Measurements from ENCODE around the gene TMEM238.

Gene TMEM238

GRCh38 chr19:55376241-55376933 lies 7.7 kb downstream of the TMEM238 start, which contains the start of gene TMEM190:
TMEM190 (plus strand) TSS chr19:55376826; CDS start chr19:55376854, 28 bp downstream.
- DNase-seq, result no peak

- DNase-seq, result no peak
These were observed 9.9 kb downstream of the TMEM238 start for GRCh38 chr19:55373993-55374757.

- no peak for DNase-seq
These were observed 10.6 kb downstream of the TMEM238 start for GRCh38 chr19:55373306-55373992.

- DNase-seq, result no peak
These were observed 11.6 kb downstream of the TMEM238 start for GRCh38 chr19:55372316-55373081.

- DNase-seq, result no peak
These were observed 13.6 kb downstream of the TMEM238 start, which contains the start of gene IL11 for GRCh38 chr19:55370305-55370988. IL11 (minus strand) TSS chr19:55370463; CDS start chr19:55370310, 153 bp downstream.

- DNase-seq, result no peak
These were observed 14.3 kb downstream of the TMEM238 start for GRCh38 chr19:55369653-55370304.

- no peak for DNase-seq
These were observed 15.2 kb downstream of the TMEM238 start for GRCh38 chr19:55368701-55369563.

- no peak for DNase-seq
These were observed 16.0 kb downstream of the TMEM238 start for GRCh38 chr19:55368106-55368505.

GRCh38 chr19:55366790-55367189 lies 17.3 kb downstream of the TMEM238 start:
- no peak for DNase-seq

- DNase-seq, result no peak
These were observed 18.1 kb downstream of the TMEM238 start for GRCh38 chr19:55365964-55366363.

- no peak for DNase-seq
These were observed 18.8 kb downstream of the TMEM238 start for GRCh38 chr19:55365245-55365644.

- no peak for DNase-seq
These were observed 20.9 kb downstream of the TMEM238 start, which contains the start of gene GARIN5B for GRCh38 chr19:55362990-55363716. GARIN5B (minus strand) TSS chr19:55363260; CDS start chr19:55363066, 194 bp downstream.

GRCh38 chr19:55362174-55362989 lies 21.7 kb downstream of the TMEM238 start:
- DNase-seq, result no peak

GRCh38 chr19:55360902-55361301 lies 23.2 kb downstream of the TMEM238 start:
- no peak for DNase-seq

GRCh38 chr19:55358943-55359908 lies 24.9 kb downstream of the TMEM238 start:
- no peak for DNase-seq

- no peak for DNase-seq
These were observed 25.6 kb downstream of the TMEM238 start for GRCh38 chr19:55358493-55358892.

- no peak for DNase-seq
These were observed 28.8 kb downstream of the TMEM238 start for GRCh38 chr19:55355213-55355821.

Measured in femur (tissue), 1 donor.